T1000 (cell line): Measurements from ENCODE around the gene ACTBL2.

Source experiments
- DNase-seq: peaks from one replicate; lab custom pipeline; 2025; ENCODE audit warnings: mixed read lengths; lab: John Stamatoyannopoulos, UW

The ACTBL2 gene

GRCh38 chr5:57448751-57449150, 33.9 kb downstream of the ACTBL2 start:
- no peak for DNase-seq

DNA sequence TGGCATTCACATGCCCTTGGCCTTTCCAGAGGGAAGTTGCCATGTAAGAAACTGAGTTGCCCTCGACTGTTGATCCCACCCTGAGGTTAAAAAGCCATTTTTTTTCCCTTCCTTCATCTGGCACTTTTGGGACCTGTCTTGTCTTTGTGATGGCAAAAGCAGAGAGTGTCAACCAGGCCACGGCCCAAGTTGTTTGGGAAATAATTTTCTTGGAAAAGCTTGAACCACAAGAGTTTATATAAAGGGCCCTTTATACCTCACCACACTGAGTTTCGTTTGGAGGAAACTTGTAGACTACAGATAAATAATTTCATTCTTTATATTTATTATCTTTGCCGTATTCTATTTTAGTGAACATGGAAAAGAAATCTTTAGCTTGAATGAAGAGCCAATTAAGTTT, 34.3 kb downstream of the ACTBL2 start:
- no peak for DNase-seq

- DNase-seq: no peak
These were observed 35.0 kb downstream of the ACTBL2 start for GRCh38 chr5:57447658-57448057.

GRCh38 chr5:57446966-57447365, 35.6 kb downstream of the ACTBL2 start:
- DNase-seq: no peak

DNA sequence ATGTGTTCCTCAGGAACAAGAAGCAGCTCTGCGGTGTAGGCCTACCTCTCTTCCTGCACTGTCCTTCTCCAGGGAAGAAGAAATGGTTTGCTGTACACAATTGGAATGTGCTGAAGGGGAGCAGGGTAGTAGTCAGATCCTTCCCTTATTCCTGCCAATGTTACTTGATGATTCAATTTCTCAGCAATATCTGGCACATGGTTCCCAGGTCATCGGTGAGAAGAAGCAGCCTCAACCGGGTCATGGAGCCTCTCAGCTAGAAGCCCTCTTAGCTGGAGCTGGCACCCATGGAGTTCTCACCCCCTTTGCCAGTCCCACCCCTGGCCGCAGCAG, 36.9 kb downstream of the ACTBL2 start:
- DNase-seq: no peak

GRCh38 chr5:57445006-57445704, 37.5 kb downstream of the ACTBL2 start:
- no peak for DNase-seq

DNA sequence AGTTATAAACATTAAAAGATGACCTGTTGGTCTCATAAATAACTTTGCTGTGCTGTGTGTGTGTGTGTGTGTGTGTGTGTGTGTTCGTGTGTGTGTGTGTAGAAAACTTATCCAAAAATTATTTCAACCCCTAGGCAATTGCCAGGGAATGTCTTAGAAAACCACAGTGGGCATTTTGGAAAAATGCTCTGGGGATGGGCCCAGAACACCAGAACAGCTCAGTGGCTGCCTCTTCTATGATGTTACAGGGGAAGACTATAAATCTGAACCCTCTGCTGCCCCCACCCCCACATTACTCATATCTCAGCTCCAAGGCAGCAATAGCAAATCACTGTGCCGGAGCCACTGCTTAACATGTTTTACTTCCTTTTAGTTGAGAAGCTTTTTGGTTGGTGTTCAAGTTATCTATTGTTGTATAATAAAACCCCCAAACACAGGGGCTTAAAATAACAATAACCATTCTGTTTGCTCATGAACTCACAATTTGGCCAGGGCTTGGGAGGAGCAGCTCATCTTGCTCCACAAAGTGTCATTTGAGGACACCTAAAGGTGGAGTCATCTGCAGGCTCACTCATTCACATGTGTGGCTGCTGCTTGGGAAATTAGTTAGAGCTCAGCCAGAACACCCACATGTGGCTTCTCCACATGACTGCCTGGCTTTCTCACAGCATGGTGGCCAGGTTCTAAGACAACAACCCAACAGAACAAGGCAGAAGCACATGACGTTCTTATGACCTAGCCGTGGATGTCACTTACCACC, 40.4 kb downstream of the ACTBL2 start:
- DNase-seq: peak; percentile 65

- DNase-seq: peak; percentile 75
These were observed 41.1 kb downstream of the ACTBL2 start for GRCh38 chr5:57441557-57441956.

DNA sequence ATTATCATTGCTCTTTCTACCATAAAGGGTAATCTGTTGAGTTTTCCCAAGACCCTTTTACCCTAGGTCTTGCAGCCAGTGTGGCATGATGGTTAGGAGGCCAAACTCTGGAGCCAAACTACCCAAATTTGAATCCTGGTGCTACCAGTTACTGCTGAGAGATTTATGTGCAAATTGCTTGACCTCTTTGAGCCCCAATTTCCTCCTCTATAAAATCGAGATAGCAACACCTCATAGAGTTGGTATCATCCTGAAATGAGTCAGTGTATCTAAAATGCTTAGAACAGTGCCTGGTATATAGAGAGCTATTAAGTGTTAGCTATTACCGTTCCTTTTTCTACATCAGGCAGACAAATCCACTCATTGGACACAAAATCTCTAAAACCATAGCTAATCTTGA, 43.0 kb downstream of the ACTBL2 start:
- no peak for DNase-seq

DNA sequence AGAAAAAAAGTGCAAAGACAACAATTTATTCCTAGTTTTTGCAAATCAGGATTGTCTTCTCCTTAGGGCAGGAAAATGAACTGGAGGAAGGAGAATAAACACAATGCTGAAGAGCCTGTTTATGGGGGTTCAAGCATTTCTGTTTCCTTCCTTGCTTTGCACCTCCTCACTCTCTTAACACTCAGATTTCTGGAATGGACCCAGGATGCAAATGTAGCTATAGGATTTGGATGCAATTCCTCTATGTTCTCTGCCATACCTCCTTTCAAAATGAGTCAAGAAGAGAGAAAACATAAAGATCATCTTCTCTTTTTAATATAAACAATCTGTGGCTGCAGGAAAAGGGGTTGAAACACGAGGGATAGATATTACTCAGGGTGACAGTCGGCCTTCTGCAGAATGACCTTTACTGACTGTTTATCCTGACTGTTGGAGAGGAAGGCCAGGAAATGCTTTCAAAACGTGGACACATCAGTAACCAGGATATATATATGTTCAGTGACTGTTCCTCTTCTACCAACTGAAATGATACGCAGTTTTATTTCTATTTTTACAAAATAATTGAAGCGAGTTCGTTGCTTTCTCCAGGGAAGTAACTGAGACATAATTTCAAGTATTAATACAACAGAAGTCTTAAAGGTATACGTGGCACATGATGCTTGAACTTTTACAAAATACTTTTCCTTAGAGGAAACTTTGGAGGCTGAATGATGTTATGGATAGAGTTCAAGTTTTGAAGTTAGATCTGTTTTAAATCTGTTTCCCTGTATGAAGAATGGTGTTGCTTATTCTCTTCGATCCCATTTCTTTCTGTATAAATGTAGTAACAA, 44.4 kb downstream of the ACTBL2 start:
- no peak for DNase-seq

DNA sequence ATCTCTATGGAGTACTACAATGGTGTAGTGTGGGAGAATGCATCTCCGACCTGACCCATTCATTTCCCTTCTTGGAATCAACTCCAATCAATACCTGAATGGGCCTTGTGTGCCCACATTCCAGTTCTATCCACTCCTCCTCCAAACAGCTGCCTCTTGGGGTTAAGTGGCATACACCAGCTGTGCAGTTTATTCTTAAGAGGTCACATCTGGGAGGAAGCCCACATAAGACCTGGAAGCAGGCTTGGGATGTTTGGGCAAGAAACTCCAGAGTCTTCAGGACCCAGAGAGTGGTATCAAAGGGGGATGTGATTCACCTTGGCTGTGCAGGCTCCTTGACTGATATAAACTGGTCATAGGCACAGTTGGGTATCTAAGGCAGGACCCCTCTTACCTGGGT, 46.0 kb downstream of the ACTBL2 start:
- DNase-seq: no peak

DNA sequence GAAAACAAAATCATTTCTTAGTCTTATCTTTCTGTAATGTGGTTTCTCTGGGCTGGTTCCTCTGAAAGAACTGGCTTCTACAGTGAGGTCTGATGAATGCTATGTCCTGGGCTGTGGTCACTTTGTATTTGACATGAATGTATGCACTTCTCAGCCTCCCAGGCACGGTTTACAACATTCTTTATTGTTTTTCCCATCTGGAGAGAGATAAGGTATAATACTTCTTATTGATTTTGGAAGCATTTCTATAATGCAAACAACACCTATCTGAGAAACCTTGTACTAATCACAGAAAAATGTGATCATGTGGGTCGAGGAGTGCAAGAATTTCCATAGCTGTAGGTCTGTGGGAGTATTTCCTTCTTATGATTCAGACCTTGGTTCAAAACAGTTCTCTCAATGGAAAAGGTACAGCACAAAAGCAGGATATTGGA, 46.9 kb downstream of the ACTBL2 start:
- DNase-seq: peak; percentile 7

GRCh38 chr5:57434683-57435082, 47.9 kb downstream of the ACTBL2 start:
- DNase-seq: no peak

GRCh38 chr5:57434227-57434640, 48.4 kb downstream of the ACTBL2 start:
- no peak for DNase-seq

- no peak for DNase-seq
These were observed 49.7 kb downstream of the ACTBL2 start for GRCh38 chr5:57432876-57433275.

DNA sequence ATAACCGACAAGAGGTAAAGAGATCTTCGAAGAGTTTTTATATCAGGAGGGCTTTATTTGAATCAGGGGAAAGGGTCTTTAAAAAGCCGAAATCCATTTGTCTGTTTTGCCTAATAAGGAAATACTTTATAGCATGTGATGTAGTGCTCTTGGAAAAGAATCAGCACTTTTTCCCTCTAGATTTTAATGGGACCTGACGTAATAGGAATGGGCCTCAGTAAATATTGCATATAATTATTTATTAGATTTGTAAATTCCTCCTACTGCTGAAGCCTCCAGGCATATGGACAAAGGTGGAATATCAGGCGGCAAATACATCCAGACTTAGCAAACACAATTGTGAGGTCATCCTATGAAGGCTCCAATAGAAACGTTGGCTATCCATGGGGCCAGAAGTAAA, 50.9 kb downstream of the ACTBL2 start:
- DNase-seq: no peak
